IMR-90 (cell line): ENCODE results near the gene USP25. TPM values are rescaled to one million over a fixed set of nuclear protein-coding genes. Genes with fewer than 3 reads are reported as not detected.

Experiments used
- ATAC-seq: fragments of 200-7000 bp; cut with Tn5 transposase; 2 replicates; pipeline ENCODE4 v1.9.1; 2020; ENCODE audit warnings: low read depth, mild to moderate bottlenecking, moderate library complexity
- Bru-seq: library from RNA; stranded (reverse); fragments of 400-500 nt; gene quantifications from one replicate; lab custom pipeline; 2021; lab: Mats Ljungman, UMichigan
- BruChase-seq, 2 experiments: library from RNA; stranded (reverse); fragments of 400-500 nt; gene quantifications; one replicate each; lab custom pipeline; 2021; lab: Mats Ljungman, UMichigan
- BruUV-seq: library from RNA; stranded (reverse); fragments of 400-500 nt; replicated peaks from 2 replicates; lab custom pipeline; 2021; lab: Mats Ljungman, UMichigan
- CTCF ChIA-PET: fragments of 300-600 bp; formaldehyde crosslinking; extraction: SDS; loops from one replicate; lab custom pipeline; 2021; ENCODE audit warnings: antibody characterized with exemption; lab: Yijun Ruan, JAX
- POLR2A ChIA-PET: fragments of 300-600 bp; sonication (Branson Sonifier 250); formaldehyde crosslinking; loops from one replicate; lab custom pipeline; 2022; ENCODE audit warnings: antibody characterized with exemption; ENCODE audit not compliant: unreplicated experiment; lab: Charles Lee
- DNase-seq: peaks from one replicate; pipeline ENCODE4 v3.0.0; 2013
- H2AFZ ChIP-seq: replicated peaks from 2 replicates; pipeline ENCODE3; 2013; ENCODE audit warnings: low read length, mild to moderate bottlenecking; ENCODE audit not compliant: poor library complexity
- H2AK5ac ChIP-seq: 2 replicates; pipeline ENCODE4 v1.6.1; 2013; ENCODE audit warnings: low read depth, low read length, inconsistent platforms
- H2AK9ac ChIP-seq: replicated peaks from 2 replicates; pipeline ENCODE3; 2013; ENCODE audit warnings: mild to moderate bottlenecking, low read depth, low read length, moderate library complexity; ENCODE audit not compliant: poor library complexity
- H2BK120ac ChIP-seq: 2 replicates; pipeline ENCODE4 v1.6.1; 2013; ENCODE audit warnings: low read depth, low read length, inconsistent platforms
- H2BK15ac ChIP-seq: 3 replicates; pipeline ENCODE4 v1.6.1; 2013; ENCODE audit warnings: low read depth, low read length, inconsistent platforms
- H2BK20ac ChIP-seq: 2 replicates; pipeline ENCODE4 v1.6.1; 2013; ENCODE audit warnings: low read depth, mild to moderate bottlenecking, inconsistent platforms, low read length, moderate library complexity
- H2BK5ac ChIP-seq: 2 replicates; pipeline ENCODE4 v1.6.1; 2013; ENCODE audit warnings: mild to moderate bottlenecking, low read depth, low read length, inconsistent platforms; ENCODE audit not compliant: poor library complexity, severe bottlenecking
- H3K14ac ChIP-seq: replicated peaks from 2 replicates; pipeline ENCODE4 v1.6.1; 2013; ENCODE audit warnings: low read depth, low read length, inconsistent platforms
- H3K18ac ChIP-seq: 2 replicates; pipeline ENCODE4 v1.6.1; 2013; ENCODE audit warnings: low read depth, low read length, control low read depth
- H3K23ac ChIP-seq: 2 replicates; pipeline ENCODE4 v1.6.1; 2013; ENCODE audit warnings: low read depth, low read length, inconsistent platforms
- H3K27ac ChIP-seq: 2 replicates; pipeline ENCODE4 v1.5.1; 2013; ENCODE audit warnings: mild to moderate bottlenecking, control low read depth, low read length; ENCODE audit not compliant: insufficient read depth
- H3K27me3 ChIP-seq: 2 replicates; pipeline ENCODE4 v1.6.1; 2013; ENCODE audit warnings: low read length; ENCODE audit not compliant: control insufficient read depth, insufficient read depth
- H3K36me3 ChIP-seq: 2 replicates; pipeline ENCODE4 v1.6.1; 2013; ENCODE audit warnings: low read length, mixed read lengths; ENCODE audit not compliant: control insufficient read depth, insufficient read depth
- H3K4ac ChIP-seq: 2 replicates; pipeline ENCODE4 v1.6.1; 2013; ENCODE audit warnings: low read depth, low read length, inconsistent platforms
- H3K4me1 ChIP-seq: 2 replicates; pipeline ENCODE4 v1.6.1; 2013; ENCODE audit warnings: low read length, mixed read lengths; ENCODE audit not compliant: control insufficient read depth, insufficient read depth
- H3K4me2 ChIP-seq: 2 replicates; pipeline ENCODE4 v1.6.1; 2013; ENCODE audit warnings: low read depth, mild to moderate bottlenecking, control low read depth, low read length, moderate library complexity
- H3K4me3 ChIP-seq: 2 replicates; pipeline ENCODE4 v1.5.1; 2013; ENCODE audit warnings: low read depth, mild to moderate bottlenecking, control low read depth, low read length, moderate library complexity; ENCODE audit not compliant: insufficient read depth
- H3K56ac ChIP-seq: 2 replicates; pipeline ENCODE4 v1.6.1; 2013; ENCODE audit warnings: low read length, inconsistent platforms; ENCODE audit not compliant: insufficient read depth; ENCODE audit errors: extremely low read depth
- H3K79me1 ChIP-seq, 2 experiments: 2 replicates each; pipeline ENCODE4 v1.6.1; 2013; ENCODE audit warnings: low read length in 2 of 2, inconsistent platforms in 1 of 2, low read depth in 1 of 2
- H3K9ac ChIP-seq: 2 replicates; pipeline ENCODE4 v1.6.1; 2013; ENCODE audit warnings: low read depth, low read length, control low read depth
- H3K9me1 ChIP-seq: 2 replicates; pipeline ENCODE4 v1.6.1; 2013; ENCODE audit warnings: low read length, inconsistent platforms; ENCODE audit not compliant: insufficient read depth
- H3K9me3 ChIP-seq: 2 replicates; pipeline ENCODE4 v1.6.1; 2013; ENCODE audit warnings: low read length; ENCODE audit not compliant: control insufficient read depth, insufficient read depth
- H4K20me1 ChIP-seq: 2 replicates; pipeline ENCODE4 v1.6.1; 2013; ENCODE audit warnings: low read length, inconsistent platforms; ENCODE audit not compliant: insufficient read depth
- H4K5ac ChIP-seq: 2 replicates; pipeline ENCODE4 v1.6.1; 2013; ENCODE audit warnings: mild to moderate bottlenecking, low read depth, low read length, control low read depth
- H4K8ac ChIP-seq, 2 experiments: 2 replicates each; pipeline ENCODE4 v1.6.1; 2013; ENCODE audit warnings: low read depth in 2 of 2, low read length in 2 of 2, control low read depth in 1 of 2, inconsistent platforms in 1 of 2
- H4K91ac ChIP-seq: 2 replicates; pipeline ENCODE4 v1.6.1; 2013; ENCODE audit warnings: low read depth, low read length, inconsistent platforms; ENCODE audit not compliant: insufficient read depth
- BHLHE40 ChIP-seq: fragments of 150-350 bp; IDR thresholded peaks from 2 replicates; pipeline ENCODE4 v1.6.1; 2016; ENCODE audit warnings: mild to moderate bottlenecking, low read depth, low read length
- CEBPB ChIP-seq: IDR thresholded peaks from 2 replicates; pipeline ENCODE4 v1.6.1; 2012; ENCODE audit warnings: low read depth, low read length, improper control_type of control experiment
- FOS ChIP-seq: fragments of 150-350 bp; IDR thresholded peaks from 2 replicates; pipeline ENCODE4 v1.6.1; 2016; ENCODE audit warnings: low read depth, low read length
- MAFK ChIP-seq: IDR thresholded peaks from 2 replicates; pipeline ENCODE4 v1.6.1; 2012; ENCODE audit warnings: low read depth, low read length, improper control_type of control experiment
- MAZ ChIP-seq: IDR thresholded peaks from 2 replicates; pipeline ENCODE4 v1.6.1; 2012; ENCODE audit warnings: low read depth, mild to moderate bottlenecking, low read length, improper control_type of control experiment, moderate library complexity, borderline replicate concordance
- MXI1 ChIP-seq: IDR thresholded peaks from 2 replicates; pipeline ENCODE4 v1.6.1; 2012; ENCODE audit warnings: low read depth, mild to moderate bottlenecking, low read length, moderate library complexity, borderline replicate concordance
- NFE2L2 ChIP-seq: fragments of 150-350 bp; IDR thresholded peaks from 2 replicates; pipeline ENCODE4 v1.6.1; 2016; ENCODE audit warnings: low read depth, mild to moderate bottlenecking, low read length
- POLR2A ChIP-seq: IDR thresholded peaks from 2 replicates; pipeline ENCODE4 v1.6.1; 2012; ENCODE audit warnings: mild to moderate bottlenecking, low read depth, low read length
- RAD21 ChIP-seq: IDR thresholded peaks from 2 replicates; pipeline ENCODE4 v1.6.1; 2012; ENCODE audit warnings: low read length, improper control_type of control experiment
- RCOR1 ChIP-seq: IDR thresholded peaks from 2 replicates; pipeline ENCODE4 v1.6.1; 2012; ENCODE audit warnings: mild to moderate bottlenecking, low read length, improper control_type of control experiment; ENCODE audit not compliant: insufficient replicate concordance
- SMC3 ChIP-seq: fragments of 150-350 bp; IDR thresholded peaks from 2 replicates; pipeline ENCODE4 v1.6.1; 2016; ENCODE audit warnings: low read depth, mild to moderate bottlenecking, antibody characterized with exemption, low read length, moderate library complexity
- WGBS, 2 experiments: methylation state at CpG; one replicate each; pipeline versions ENCODE4 v1.1.5 to v1.1.7; 2013; ENCODE audit warnings: missing lambda C conversion rate in 2 of 2; ENCODE audit not compliant: insufficient read length in 1 of 2; ENCODE audit errors: extremely low coverage in 2 of 2; 5-methylcytosine and 5-hydroxymethylcytosine counted together
- dilution Hi-C: fragments of 300-500 bp; cut with HindIII; formaldehyde crosslinking; loops from one replicate; pipeline ENCODE4 v1.14.3; 2018; ENCODE audit warnings: low sequenced_read_pairs; ENCODE audit not compliant: unreplicated experiment
- in situ Hi-C: fragments of 300-500 bp; cut with MboI; formaldehyde crosslinking; loops from 3 replicates; pipeline ENCODE4 v1.14.3; 2019; ENCODE audit warnings: low sequenced_read_pairs, inconsistent platforms, mixed read lengths
- intact Hi-C: fragments of 100-400 bp; cut with micrococcal nuclease; formaldehyde crosslinking; loops from 2 replicates; pipeline ENCODE4 v1.10.0; 2022
- long read RNA-seq: library from polyadenylated mRNA; unstranded; transcript quantifications from one replicate; pipeline ENCODE4 v2.0.0, GENCODE V29; 2021; ENCODE audit not compliant: unreplicated experiment
- polyA plus RNA-seq, 3 experiments: library from polyadenylated mRNA; depleted of rRNA; stranded (reverse); fragments of >200 nt; gene quantifications; 2 replicates each; pipeline ENCODE4 v1.2.3, GENCODE V29; 2012; ENCODE audit warnings: low replicate concordance in 1 of 3
- total RNA-seq: library from RNA; depleted of rRNA; stranded (reverse); fragments of >200 nt; gene quantifications from 2 replicates; pipeline ENCODE4 v1.2.3, GENCODE V29; 2012; rRNA removed
- TF ChIP-seq, protein P1 (sequence below): fragments of 150-350 bp; IDR thresholded peaks from 2 replicates; pipeline ENCODE4 v1.6.1; 2017; ENCODE audit warnings: mild to moderate bottlenecking, antibody characterized with exemption, low read length, low read depth
- TF ChIP-seq, protein P2 (sequence below): fragments of 150-350 bp; IDR thresholded peaks from 2 replicates; pipeline ENCODE4 v1.6.1; 2016; ENCODE audit warnings: low read depth, mild to moderate bottlenecking, low read length, moderate library complexity, borderline replicate concordance

USP25 gene
- total RNA-seq (23.3 and 30.8 TPM in 2 replicates), polyA plus RNA-seq (2012; rRNA removed) (7.2 and 9.3 TPM in 2 replicates), Bru-seq, nascent RNA (percentile 82 among the genes with signal in this experiment), BruChase-seq, experiment 1, labeled RNA remaining after a 6-hour chase (percentile 57 among the genes with signal in this experiment), BruChase-seq, experiment 2, labeled RNA remaining after a 2-hour chase (percentile 65 among the genes with signal in this experiment)
- 1.8 and 2.7 TPM in 2 replicates for polyA plus RNA-seq (2012; cell fraction: cytosol; rRNA removed)
- polyA plus RNA-seq (2012; cell fraction: nucleus; rRNA removed; ENCODE audit: low replicate concordance): 1.2 and 16.3 TPM in 2 replicates
- long read RNA-seq, transcript USP25-201 (24 exons, 3,973 nt): major isoform, 14 of 22 reads
- long read RNA-seq, partial matches to known transcripts: 3 of 22 reads
- long read RNA-seq, other reads (novel, unspliced or antisense): 5 of 22 reads

GRCh38 chr21:15729674-15730483 lies at the start of gene USP25:
USP25 (plus strand) TSS chr21:15729982; CDS start chr21:15730394, 412 bp downstream.
- H2BK15ac ChIP-seq: peak within 1 kb of the TSS; percentile 88; the same call in 1 of the 3 replicates
- in situ Hi-C loops (no loop called here), intact Hi-C loops (loop anchor here (5.0 kb wide), 1 partner anchor 112 kb away; no protein-coding TSS in a partner anchor), dilution Hi-C loops (no loop called here)
- H2BK120ac ChIP-seq: peak within 1 kb of the TSS; percentile 72
- peak within 1 kb of the TSS; percentile 70 for H4K91ac ChIP-seq
- 1% methylated on average over 22 of the region's 123 CpGs; no CpG with 5 or more reads in 1 of the 2 experiments for WGBS, 2 experiments
- 0 out of 2 replicates have a peak, but pooled peaks cover 2% of the 10 kb centered on the region for H3K9me1 ChIP-seq
- H2BK20ac ChIP-seq: peak within 1 kb of the TSS; percentile 53; the same call in 1 of the 2 replicates
- peak within 1 kb of the TSS; percentile 74; the same call in 1 of the 2 replicates for H3K56ac ChIP-seq
- H3K27ac ChIP-seq: peak within 1 kb of the TSS; percentile 84
- no peaks in the 10 kb centered on the region for H3K36me3 ChIP-seq
- peak within 1 kb of the TSS; percentile 99 for H3K9ac ChIP-seq
- H3K9me3 ChIP-seq: no peaks in the 10 kb centered on the region
- peak within 1 kb of the TSS; percentile 96 for H3K4me3 ChIP-seq
- peak within 1 kb of the TSS; percentile 92 for H2AK9ac ChIP-seq
- H2BK5ac ChIP-seq: peak within 1 kb of the TSS; percentile 79
- DNase-seq: peak; percentile 60
- H2AK5ac ChIP-seq: peak within 1 kb of the TSS; percentile 93
- H4K20me1 ChIP-seq: peaks cover 7% of the 10 kb centered on the region; the same call in 1 of the 2 replicates
- H3K23ac ChIP-seq: peak within 1 kb of the TSS; percentile 96
- peak; percentile 94 for ATAC-seq
- peak within 1 kb of the TSS; percentile 50 to 83; a peak in 3 of 4 replicates for H4K8ac ChIP-seq
- H3K27me3 ChIP-seq: no peaks in the 10 kb centered on the region; the same call in 1 of the 2 replicates
- H2AFZ ChIP-seq: peak within 1 kb of the TSS; percentile 96
- H3K4me2 ChIP-seq: peak within 1 kb of the TSS; percentile 98
- CTCF ChIA-PET: interaction anchor here (1.1 kb wide), 1 partner anchor 99 kb away, joined by 3 read pairs; no protein-coding TSS in a partner anchor
- H3K4me1 ChIP-seq: peaks cover 3% of the 10 kb centered on the region; the same call in 1 of the 2 replicates
- peak within 1 kb of the TSS; percentile 95 for H3K14ac ChIP-seq
- BruUV-seq: no TSS peak
- H3K79me1 ChIP-seq: peaks cover 8 to 26% of the 10 kb centered on the region in 2 experiments; a peak in 3 of 4 replicates
- peak within 1 kb of the TSS; percentile 73 for H3K18ac ChIP-seq
- POLR2A ChIA-PET: no interaction called here
- H4K5ac ChIP-seq: peak within 1 kb of the TSS; percentile 58
- H3K4ac ChIP-seq: peak within 1 kb of the TSS; percentile 89
- no peak for TF ChIP-seq NFE2L2
- no peak for TF ChIP-seq CEBPB
- 0 out of 2 replicates have a peak, but pooled peaks have one; percentile 9 for TF ChIP-seq RAD21
- no peak for TF ChIP-seq RCOR1
- peak; percentile 52; the same call in 1 of the 2 replicates for TF ChIP-seq MAZ
- TF ChIP-seq MAFK: no peak
- TF ChIP-seq, protein P1, sequence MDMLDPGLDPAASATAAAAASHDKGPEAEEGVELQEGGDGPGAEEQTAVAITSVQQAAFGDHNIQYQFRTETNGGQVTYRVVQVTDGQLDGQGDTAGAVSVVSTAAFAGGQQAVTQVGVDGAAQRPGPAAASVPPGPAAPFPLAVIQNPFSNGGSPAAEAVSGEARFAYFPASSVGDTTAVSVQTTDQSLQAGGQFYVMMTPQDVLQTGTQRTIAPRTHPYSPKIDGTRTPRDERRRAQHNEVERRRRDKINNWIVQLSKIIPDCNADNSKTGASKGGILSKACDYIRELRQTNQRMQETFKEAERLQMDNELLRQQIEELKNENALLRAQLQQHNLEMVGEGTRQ: no peak
- no peak for TF ChIP-seq SMC3
- peak; percentile 81 for TF ChIP-seq BHLHE40
- TF ChIP-seq POLR2A: peak; percentile 60
- TF ChIP-seq MXI1: no peak
- no peak for TF ChIP-seq FOS
- TF ChIP-seq, protein P2, sequence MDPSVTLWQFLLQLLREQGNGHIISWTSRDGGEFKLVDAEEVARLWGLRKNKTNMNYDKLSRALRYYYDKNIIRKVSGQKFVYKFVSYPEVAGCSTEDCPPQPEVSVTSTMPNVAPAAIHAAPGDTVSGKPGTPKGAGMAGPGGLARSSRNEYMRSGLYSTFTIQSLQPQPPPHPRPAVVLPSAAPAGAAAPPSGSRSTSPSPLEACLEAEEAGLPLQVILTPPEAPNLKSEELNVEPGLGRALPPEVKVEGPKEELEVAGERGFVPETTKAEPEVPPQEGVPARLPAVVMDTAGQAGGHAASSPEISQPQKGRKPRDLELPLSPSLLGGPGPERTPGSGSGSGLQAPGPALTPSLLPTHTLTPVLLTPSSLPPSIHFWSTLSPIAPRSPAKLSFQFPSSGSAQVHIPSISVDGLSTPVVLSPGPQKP: no peak
